DOHH2 (cell line): ENCODE data around the gene CORO1C.

Source experiments
- H3F3A ChIP-seq: fragments of 200-600 bp; sonication (generic), shearing (Covaris generic); 2 replicates; pipeline ENCODE4 v1.6.0; 2016; ENCODE audit warnings: antibody characterized with exemption, mild to moderate bottlenecking; ENCODE audit not compliant: control insufficient read depth, insufficient read depth
- H3K27ac ChIP-seq: fragments of 200-600 bp; sonication (generic); 2 replicates; pipeline ENCODE4 v1.5.1; 2014; ENCODE audit warnings: low read depth, mild to moderate bottlenecking, low read length, moderate library complexity
- H3K27me3 ChIP-seq: fragments of 200-600 bp; sonication (generic); 2 replicates; pipeline ENCODE4 v1.6.1; 2014; ENCODE audit warnings: mild to moderate bottlenecking, low read length, mixed read lengths; ENCODE audit not compliant: control insufficient read depth
- H3K36me3 ChIP-seq: fragments of 200-600 bp; sonication (generic); 2 replicates; pipeline ENCODE4 v1.6.1; 2014; ENCODE audit warnings: mild to moderate bottlenecking, low read length, moderate library complexity, mixed read lengths; ENCODE audit not compliant: control insufficient read depth
- H3K4me1 ChIP-seq: fragments of 200-600 bp; sonication (generic); 2 replicates; pipeline ENCODE4 v1.6.1; 2014; ENCODE audit warnings: mild to moderate bottlenecking, low read length, mixed read lengths; ENCODE audit not compliant: control insufficient read depth
- H3K4me2 ChIP-seq: fragments of 200-600 bp; sonication (generic); 2 replicates; pipeline ENCODE4 v1.6.0; 2014; ENCODE audit warnings: mild to moderate bottlenecking, low read length, moderate library complexity
- H3K4me3 ChIP-seq: fragments of 200-600 bp; sonication (generic); 2 replicates; pipeline ENCODE4 v1.5.1; 2014; ENCODE audit warnings: mild to moderate bottlenecking, low read length, mixed read lengths
- H3K79me2 ChIP-seq: fragments of 200-600 bp; sonication (generic); 2 replicates; pipeline ENCODE4 v1.6.1; 2014; ENCODE audit warnings: mild to moderate bottlenecking, low read length, mixed read lengths; ENCODE audit not compliant: control insufficient read depth
- H3K9me2 ChIP-seq: fragments of 200-600 bp; sonication (generic); replicated peaks from 2 replicates; pipeline ENCODE4 v1.6.1; 2014; ENCODE audit warnings: mild to moderate bottlenecking, low read length, mixed read lengths; ENCODE audit not compliant: control insufficient read depth
- H3K9me3 ChIP-seq: fragments of 200-600 bp; sonication (generic); 2 replicates; pipeline ENCODE4 v1.6.1; 2014; ENCODE audit warnings: antibody characterized with exemption, low read length, mixed read lengths; ENCODE audit not compliant: control insufficient read depth, insufficient read depth
- H4K20me1 ChIP-seq: fragments of 200-600 bp; sonication (generic); 2 replicates; pipeline ENCODE4 v1.6.0; 2014; ENCODE audit warnings: low read depth, mild to moderate bottlenecking, antibody characterized with exemption, low read length, moderate library complexity; ENCODE audit not compliant: control insufficient read depth, insufficient read depth
- EZH2phosphoT487 ChIP-seq: fragments of 200-600 bp; sonication (generic); IDR thresholded peaks from 2 replicates; pipeline ENCODE4 v1.6.1; 2017; ENCODE audit warnings: borderline replicate concordance, mild to moderate bottlenecking, antibody characterized with exemption, low read length, moderate library complexity, mixed read lengths
- TF ChIP-seq, protein P1 (sequence below): fragments of 200-600 bp; sonication (generic); IDR thresholded peaks from one replicate; pipeline ENCODE4 v1.5.1; 2014; ENCODE audit warnings: antibody characterized with exemption, mild to moderate bottlenecking, low read depth, low read length; ENCODE audit not compliant: poor library complexity, severe bottlenecking

CORO1C gene

DNA sequence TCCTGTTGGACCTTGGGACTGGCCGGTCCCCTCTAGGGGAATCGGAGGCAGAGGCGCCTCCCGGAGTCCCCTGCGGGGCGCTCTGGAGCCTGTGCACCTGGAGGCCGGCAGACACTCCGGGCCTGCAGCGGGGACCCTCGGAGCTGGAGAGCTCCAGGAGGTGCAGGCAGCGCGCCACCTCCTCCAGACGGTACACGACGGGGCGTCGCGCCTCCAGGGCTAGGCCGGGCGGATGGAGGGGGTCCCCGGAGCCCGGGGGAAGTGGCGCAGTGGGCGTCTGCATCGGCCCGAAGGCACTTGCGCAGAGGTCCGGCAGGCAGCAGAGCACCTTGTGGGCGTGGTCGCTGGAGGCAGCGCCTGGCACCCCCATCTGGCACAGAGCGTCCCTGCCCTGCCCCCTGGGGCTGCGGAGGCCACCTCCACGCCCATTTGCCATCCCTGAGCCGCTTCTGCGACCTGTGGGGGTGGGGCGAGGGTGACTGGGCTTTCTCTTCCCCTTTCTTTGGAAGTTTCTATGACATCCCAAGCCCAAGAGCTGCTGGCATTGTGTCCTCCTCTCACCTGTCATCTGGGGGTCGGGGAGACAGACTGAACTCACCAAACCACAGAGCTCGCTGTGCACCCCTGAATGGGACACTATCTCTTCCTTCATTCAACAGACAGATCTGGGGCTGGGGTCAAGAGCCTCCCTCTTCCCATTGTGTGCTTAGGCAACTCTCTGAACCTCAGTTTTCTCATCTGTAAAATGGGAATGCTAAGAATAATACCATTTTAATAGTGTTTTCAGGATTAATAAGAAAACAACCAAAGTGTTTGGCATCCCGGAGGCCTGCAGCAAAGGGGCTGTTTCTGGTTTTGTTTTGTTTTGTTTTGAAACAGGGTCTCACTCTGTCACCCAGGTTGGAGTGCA is 37.5 kb upstream of the CORO1C start:
- H3K27me3 ChIP-seq, result peaks cover 27% of the 10 kb centered on the region
- H4K20me1 ChIP-seq, result no peaks in the 10 kb centered on the region
- no peaks in the 10 kb centered on the region for H3F3A ChIP-seq
- H3K4me3 ChIP-seq, result peak overlapping the region; percentile 30
- H3K4me1 ChIP-seq, result peaks cover 22% of the 10 kb centered on the region
- H3K36me3 ChIP-seq, result no peaks in the 10 kb centered on the region
- peak overlapping the region; percentile 54 for H3K4me2 ChIP-seq
- H3K27ac ChIP-seq, result no peak overlapping the region
- no peaks in the 10 kb centered on the region for H3K79me2 ChIP-seq
- H3K9me3 ChIP-seq, result no peaks in the 10 kb centered on the region
- H3K9me2 ChIP-seq, result no peaks in the 10 kb centered on the region
- TF ChIP-seq EZH2phosphoT487, result no peak
- TF ChIP-seq, protein P1, sequence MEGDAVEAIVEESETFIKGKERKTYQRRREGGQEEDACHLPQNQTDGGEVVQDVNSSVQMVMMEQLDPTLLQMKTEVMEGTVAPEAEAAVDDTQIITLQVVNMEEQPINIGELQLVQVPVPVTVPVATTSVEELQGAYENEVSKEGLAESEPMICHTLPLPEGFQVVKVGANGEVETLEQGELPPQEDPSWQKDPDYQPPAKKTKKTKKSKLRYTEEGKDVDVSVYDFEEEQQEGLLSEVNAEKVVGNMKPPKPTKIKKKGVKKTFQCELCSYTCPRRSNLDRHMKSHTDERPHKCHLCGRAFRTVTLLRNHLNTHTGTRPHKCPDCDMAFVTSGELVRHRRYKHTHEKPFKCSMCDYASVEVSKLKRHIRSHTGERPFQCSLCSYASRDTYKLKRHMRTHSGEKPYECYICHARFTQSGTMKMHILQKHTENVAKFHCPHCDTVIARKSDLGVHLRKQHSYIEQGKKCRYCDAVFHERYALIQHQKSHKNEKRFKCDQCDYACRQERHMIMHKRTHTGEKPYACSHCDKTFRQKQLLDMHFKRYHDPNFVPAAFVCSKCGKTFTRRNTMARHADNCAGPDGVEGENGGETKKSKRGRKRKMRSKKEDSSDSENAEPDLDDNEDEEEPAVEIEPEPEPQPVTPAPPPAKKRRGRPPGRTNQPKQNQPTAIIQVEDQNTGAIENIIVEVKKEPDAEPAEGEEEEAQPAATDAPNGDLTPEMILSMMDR, result no peak

DNA sequence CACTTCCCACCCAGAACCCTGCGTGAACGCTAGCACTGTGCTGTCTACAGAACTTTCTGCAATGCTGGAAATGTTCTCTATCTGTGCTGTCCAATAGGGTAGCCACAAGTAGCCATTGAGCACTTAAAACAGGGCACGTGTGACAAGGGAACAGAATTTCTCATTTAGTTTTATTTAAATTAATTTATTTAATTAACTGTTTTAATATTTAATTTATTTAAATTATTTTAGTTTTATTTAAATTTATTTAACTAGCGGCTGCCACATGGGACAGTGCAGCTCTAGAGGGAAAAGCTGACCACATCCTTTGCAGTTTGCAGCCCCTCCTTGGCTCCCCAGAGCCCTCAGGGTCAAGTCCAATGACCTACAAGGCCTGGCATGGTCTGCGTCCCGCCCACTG is 35.0 kb upstream of the CORO1C start:
- H3K27me3 ChIP-seq, result peaks cover 27% of the 10 kb centered on the region
- H3K27ac ChIP-seq, result no peak overlapping the region
- H3K9me3 ChIP-seq, result no peaks in the 10 kb centered on the region
- peaks cover 13% of the 10 kb centered on the region for H3K4me1 ChIP-seq
- H3K36me3 ChIP-seq, result no peaks in the 10 kb centered on the region
- H3K79me2 ChIP-seq, result no peaks in the 10 kb centered on the region
- H3K4me2 ChIP-seq, result no peak overlapping the region
- no peaks in the 10 kb centered on the region for H3K9me2 ChIP-seq
- no peak overlapping the region for H3K4me3 ChIP-seq
- H4K20me1 ChIP-seq, result no peaks in the 10 kb centered on the region
- TF ChIP-seq, protein P1, result no peak
- no peak for TF ChIP-seq EZH2phosphoT487
- no peaks in the 10 kb centered on the region for H3F3A ChIP-seq

DNA sequence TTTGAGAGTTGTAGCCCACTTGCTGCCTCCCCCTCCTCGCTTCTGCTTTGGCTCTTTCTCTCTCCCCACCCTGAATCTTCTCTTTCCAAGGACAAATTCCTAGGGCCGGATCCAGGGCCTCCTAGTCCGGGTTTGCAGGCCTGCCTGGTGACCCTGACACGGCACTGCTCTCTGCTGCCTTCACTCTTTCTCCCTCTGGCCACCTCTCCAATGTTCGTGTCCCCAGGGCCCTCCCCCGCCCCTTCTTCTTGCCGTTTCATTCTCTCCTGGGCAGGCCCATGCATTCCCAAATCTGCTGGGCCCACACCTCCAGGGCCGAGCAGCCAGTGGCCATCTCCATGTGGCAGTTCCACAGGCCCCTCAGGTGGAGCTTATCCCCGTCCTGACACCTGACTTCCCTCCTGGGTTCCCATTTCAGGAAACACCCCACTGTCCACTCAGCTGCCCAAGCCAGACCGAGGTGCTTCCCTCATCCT is 34.0 kb upstream of the CORO1C start:
- Histone ChIP-seq H3K9me2 (no peaks in the 10 kb centered on the region), H3K27ac (no peak overlapping the region), H3K79me2 (no peaks in the 10 kb centered on the region), H3F3A (no peaks in the 10 kb centered on the region), H3K9me3 (no peaks in the 10 kb centered on the region), H4K20me1 (no peaks in the 10 kb centered on the region), H3K4me2 (no peak overlapping the region), H3K4me3 (no peak overlapping the region), H3K4me1 (peaks cover 13% of the 10 kb centered on the region), H3K27me3 (peaks cover 24% of the 10 kb centered on the region), H3K36me3 (no peaks in the 10 kb centered on the region)
- TF ChIP-seq EZH2phosphoT487, result no peak
- TF ChIP-seq, protein P1, result no peak
